OCI-LY1 (cell line): Measurements from ENCODE around the gene RETSAT.
"Not testable (repeated sequence)": the region's sequence is repeated elsewhere in the genome, so short reads cannot be mapped to it uniquely, and the experiment has no call there.

Experiments used
- H2AFZ ChIP-seq: fragments of 200-600 bp; sonication (generic), shearing (Covaris generic); 2 replicates; pipeline ENCODE4 v1.6.0; 2014; ENCODE audit warnings: antibody characterized with exemption, mild to moderate bottlenecking, low read length
- H3F3A ChIP-seq: fragments of 200-600 bp; sonication (generic), shearing (Covaris generic); 2 replicates; pipeline ENCODE4 v1.6.0; 2014; ENCODE audit warnings: mild to moderate bottlenecking, antibody characterized with exemption, low read length, moderate library complexity; ENCODE audit not compliant: insufficient read depth
- H3K27ac ChIP-seq: fragments of 200-600 bp; sonication (generic); 2 replicates; pipeline ENCODE4 v1.5.1; 2014; ENCODE audit warnings: low read length, mixed run types, mild to moderate bottlenecking, low read depth; ENCODE audit not compliant: poor library complexity, severe bottlenecking
- H3K27me3 ChIP-seq: fragments of 200-600 bp; sonication (generic); 2 replicates; pipeline ENCODE4 v1.6.0; 2014; ENCODE audit warnings: antibody characterized with exemption, mild to moderate bottlenecking, low read length, moderate library complexity; ENCODE audit not compliant: insufficient read depth
- H3K36me3 ChIP-seq: fragments of 200-600 bp; sonication (generic); 2 replicates; pipeline ENCODE4 v1.6.1; 2014; ENCODE audit warnings: mild to moderate bottlenecking, antibody characterized with exemption, low read length, moderate library complexity, mixed read lengths; ENCODE audit not compliant: insufficient read depth
- H3K4me1 ChIP-seq: fragments of 200-600 bp; sonication (generic); 2 replicates; pipeline ENCODE4 v1.5.1; 2014; ENCODE audit warnings: mild to moderate bottlenecking, low read length, moderate library complexity; ENCODE audit not compliant: insufficient read depth, severe bottlenecking
- H3K4me2 ChIP-seq: fragments of 200-600 bp; sonication (generic), shearing (Covaris generic); 2 replicates; pipeline ENCODE4 v1.6.1; 2014; ENCODE audit warnings: low read length
- H3K4me3 ChIP-seq: fragments of 200-600 bp; sonication (generic); 2 replicates; pipeline ENCODE4 v1.5.1; 2014; ENCODE audit warnings: low read length, low read depth, mild to moderate bottlenecking, mixed read lengths; ENCODE audit not compliant: poor library complexity, severe bottlenecking
- H3K79me2 ChIP-seq: fragments of 200-600 bp; shearing (Covaris generic); 2 replicates; pipeline ENCODE4 v1.6.1; 2016; ENCODE audit warnings: mixed run types, low read length, mixed read lengths; ENCODE audit not compliant: insufficient read depth
- H3K9ac ChIP-seq: fragments of 200-600 bp; sonication (generic), shearing (Covaris generic); 2 replicates; pipeline ENCODE4 v1.6.1; 2014; ENCODE audit warnings: mild to moderate bottlenecking, low read length, mixed read lengths
- H3K9me2 ChIP-seq: fragments of 200-600 bp; sonication (generic), shearing (Covaris generic); 2 replicates; pipeline ENCODE4 v1.6.1; 2014; ENCODE audit warnings: low read depth, mild to moderate bottlenecking, low read length, mixed read lengths
- H3K9me3 ChIP-seq: fragments of 200-600 bp; shearing (Covaris generic); 2 replicates; pipeline ENCODE4 v1.6.1; 2014; ENCODE audit warnings: low read length, mixed read lengths
- H4K20me1 ChIP-seq: fragments of 200-600 bp; sonication (generic), shearing (Covaris generic); 2 replicates; pipeline ENCODE4 v1.6.0; 2016; ENCODE audit warnings: mild to moderate bottlenecking, low read length; ENCODE audit not compliant: insufficient read depth
- EZH2 ChIP-seq: fragments of 200-600 bp; sonication (generic), shearing (Covaris generic); IDR thresholded peaks from 2 replicates; pipeline ENCODE4 v1.8.0; 2017; ENCODE audit warnings: borderline replicate concordance, mixed run types, mild to moderate bottlenecking, antibody characterized with exemption, low read length, moderate library complexity, mixed read lengths
- TF ChIP-seq, protein P1 (sequence below): fragments of 200-600 bp; sonication (generic), shearing (Covaris generic); IDR thresholded peaks from 2 replicates; pipeline ENCODE4 v1.5.1; 2017; ENCODE audit warnings: mild to moderate bottlenecking, antibody characterized with exemption, low read length, moderate library complexity, mixed read lengths

Gene RETSAT

DNA sequence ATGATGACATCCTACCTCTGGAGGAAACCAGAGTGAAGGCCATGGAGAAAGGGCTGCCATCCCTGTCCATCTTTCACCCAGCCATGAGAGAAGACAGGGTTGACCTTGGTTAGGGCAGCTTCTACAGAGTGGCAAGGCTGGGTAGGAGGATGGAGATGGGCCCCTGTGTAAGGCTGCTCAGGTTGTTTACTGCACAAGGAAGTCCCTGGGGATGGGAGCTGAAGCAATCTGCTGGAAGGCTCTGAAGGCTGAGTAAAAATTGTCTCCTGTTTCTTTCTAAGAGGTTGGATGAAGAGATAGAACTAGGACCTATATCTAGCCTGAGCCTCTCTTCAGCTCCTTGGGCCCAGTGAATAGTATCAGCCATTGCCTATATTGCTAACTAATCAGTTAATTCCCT is 14.6 kb upstream of the RETSAT start:
- no peak overlapping the region for H3K27ac ChIP-seq
- H3K79me2 ChIP-seq, result no peaks in the 10 kb centered on the region
- no peaks in the 10 kb centered on the region; the same call in 1 of the 2 replicates for H3K36me3 ChIP-seq
- no peaks in the 10 kb centered on the region for H3K9me2 ChIP-seq
- no peaks in the 10 kb centered on the region for H4K20me1 ChIP-seq
- H3K4me3 ChIP-seq, result no peak overlapping the region
- H3K9ac ChIP-seq, result no peak overlapping the region
- H3F3A ChIP-seq, result no peaks in the 10 kb centered on the region
- TF ChIP-seq EZH2, result no peak
- TF ChIP-seq, protein P1, sequence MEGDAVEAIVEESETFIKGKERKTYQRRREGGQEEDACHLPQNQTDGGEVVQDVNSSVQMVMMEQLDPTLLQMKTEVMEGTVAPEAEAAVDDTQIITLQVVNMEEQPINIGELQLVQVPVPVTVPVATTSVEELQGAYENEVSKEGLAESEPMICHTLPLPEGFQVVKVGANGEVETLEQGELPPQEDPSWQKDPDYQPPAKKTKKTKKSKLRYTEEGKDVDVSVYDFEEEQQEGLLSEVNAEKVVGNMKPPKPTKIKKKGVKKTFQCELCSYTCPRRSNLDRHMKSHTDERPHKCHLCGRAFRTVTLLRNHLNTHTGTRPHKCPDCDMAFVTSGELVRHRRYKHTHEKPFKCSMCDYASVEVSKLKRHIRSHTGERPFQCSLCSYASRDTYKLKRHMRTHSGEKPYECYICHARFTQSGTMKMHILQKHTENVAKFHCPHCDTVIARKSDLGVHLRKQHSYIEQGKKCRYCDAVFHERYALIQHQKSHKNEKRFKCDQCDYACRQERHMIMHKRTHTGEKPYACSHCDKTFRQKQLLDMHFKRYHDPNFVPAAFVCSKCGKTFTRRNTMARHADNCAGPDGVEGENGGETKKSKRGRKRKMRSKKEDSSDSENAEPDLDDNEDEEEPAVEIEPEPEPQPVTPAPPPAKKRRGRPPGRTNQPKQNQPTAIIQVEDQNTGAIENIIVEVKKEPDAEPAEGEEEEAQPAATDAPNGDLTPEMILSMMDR, result no peak
- no peak overlapping the region for H3K4me2 ChIP-seq
- no peak overlapping the region for H2AFZ ChIP-seq
- no peaks in the 10 kb centered on the region for H3K4me1 ChIP-seq
- no peaks in the 10 kb centered on the region for H3K27me3 ChIP-seq
- H3K9me3 ChIP-seq, result no peaks in the 10 kb centered on the region

DNA sequence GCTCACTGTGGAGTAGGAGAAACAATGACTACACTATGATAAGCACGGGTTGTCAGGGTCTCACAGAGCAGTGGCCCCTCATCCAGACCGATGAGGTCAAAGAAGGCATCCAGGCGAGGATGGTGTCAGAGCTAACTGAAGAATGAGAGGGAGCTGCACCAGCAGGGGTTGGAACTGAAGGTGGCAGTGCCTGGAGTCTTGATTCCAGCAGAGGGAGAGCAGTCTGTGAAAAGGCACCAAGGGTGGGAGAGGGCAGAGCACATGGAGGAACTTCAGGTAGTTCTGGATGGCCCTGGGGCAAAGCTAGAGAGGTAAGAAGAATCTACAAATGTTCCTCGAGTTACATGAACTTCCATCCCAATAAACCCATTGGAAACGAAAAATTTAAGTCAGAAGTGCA is 12.9 kb upstream of the RETSAT start:
- Histone ChIP-seq H3K36me3 (peaks cover 13% of the 10 kb centered on the region), H3F3A (no peaks in the 10 kb centered on the region), H4K20me1 (no peaks in the 10 kb centered on the region), H2AFZ (no peak overlapping the region), H3K9me2 (no peaks in the 10 kb centered on the region), H3K4me3 (no peak overlapping the region), H3K9ac (no peak overlapping the region), H3K79me2 (no peaks in the 10 kb centered on the region), H3K27me3 (no peaks in the 10 kb centered on the region), H3K4me1 (no peaks in the 10 kb centered on the region), H3K27ac (no peak overlapping the region), H3K4me2 (no peak overlapping the region), H3K9me3 (no peaks in the 10 kb centered on the region)
- no peak for TF ChIP-seq EZH2
- TF ChIP-seq, protein P1, result no peak

DNA sequence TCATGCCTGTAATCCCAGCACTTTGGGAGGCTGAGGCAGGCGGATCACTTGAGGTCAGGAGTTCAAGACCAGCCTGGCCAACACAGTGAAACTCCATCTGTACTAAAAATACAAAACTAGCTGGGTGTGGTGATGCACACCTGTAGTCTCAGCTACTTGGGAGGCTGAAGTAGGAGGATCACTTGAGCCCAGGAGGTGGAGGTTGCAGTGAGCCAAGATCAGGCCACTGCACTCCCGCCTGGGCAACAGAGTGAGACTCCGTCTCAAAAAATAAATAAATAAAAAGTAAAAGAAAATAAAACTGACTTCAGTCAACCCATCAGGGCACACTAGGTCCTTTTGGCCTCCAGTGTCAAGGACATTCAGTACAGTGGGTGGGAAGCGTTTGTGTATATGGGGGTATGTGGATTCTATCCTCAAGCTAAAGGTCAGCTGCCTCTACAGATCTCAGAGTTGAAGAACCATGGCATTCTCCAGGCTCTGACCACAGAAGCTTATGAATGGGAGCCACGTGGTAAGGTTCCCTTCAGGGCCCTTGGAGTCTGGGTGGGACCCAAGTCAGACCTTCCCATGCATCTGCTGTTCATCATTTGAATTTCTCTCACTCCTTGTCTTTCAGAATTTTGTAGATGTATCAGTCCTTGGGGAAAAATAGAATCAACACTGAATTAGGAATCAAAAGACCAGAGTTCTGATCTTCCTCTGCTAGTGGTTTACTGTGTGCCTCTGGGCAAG is 8.5 kb upstream of the RETSAT start:
- H3K27me3 ChIP-seq, H3K4me3 ChIP-seq, H4K20me1 ChIP-seq, H3K9me2 ChIP-seq, H3K79me2 ChIP-seq, H3K9ac ChIP-seq, H3K4me2 ChIP-seq, H3F3A ChIP-seq, H3K9me3 ChIP-seq, H2AFZ ChIP-seq, H3K27ac ChIP-seq, H3K4me1 ChIP-seq: not testable (repeated sequence)
- H3K36me3 ChIP-seq, result peaks cover 31% of the 10 kb centered on the region

DNA sequence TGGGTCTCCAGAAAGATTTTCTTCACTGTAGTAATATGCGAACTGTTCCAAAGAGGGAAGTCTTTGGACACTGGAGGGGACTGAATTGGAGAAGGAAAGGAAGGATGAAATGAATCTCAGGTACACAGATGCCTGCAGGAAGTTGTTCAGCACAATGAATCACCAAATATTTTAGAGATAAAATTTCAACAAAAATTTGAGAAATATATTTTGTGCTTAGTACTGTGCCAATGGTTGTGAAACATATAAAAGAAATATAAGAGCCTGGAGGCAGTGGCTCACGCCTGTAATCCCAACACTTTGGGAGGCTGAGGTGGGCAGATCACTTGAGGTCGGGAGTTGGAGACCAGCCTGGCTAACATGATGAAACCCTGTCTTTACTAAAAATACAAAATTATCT is 3.4 kb upstream of the RETSAT start:
- no peak for TF ChIP-seq EZH2
- TF ChIP-seq, protein P1, result no peak
- H3K36me3 ChIP-seq, result peaks cover 34% of the 10 kb centered on the region

More for the DNA sequence above, 3.4 kb upstream of the RETSAT start:
- H3K27ac ChIP-seq, result no peak overlapping the region
- H2AFZ ChIP-seq, result no peak overlapping the region
- no peak overlapping the region for H3K9ac ChIP-seq
- no peaks in the 10 kb centered on the region for H3K79me2 ChIP-seq
- H4K20me1 ChIP-seq, result no peaks in the 10 kb centered on the region
- no peaks in the 10 kb centered on the region for H3K9me3 ChIP-seq
- no peak overlapping the region for H3K4me3 ChIP-seq
- no peak overlapping the region for H3K4me2 ChIP-seq
- no peaks in the 10 kb centered on the region for H3K9me2 ChIP-seq
- H3K4me1 ChIP-seq, result peaks cover 24% of the 10 kb centered on the region
- no peaks in the 10 kb centered on the region for H3K27me3 ChIP-seq
- H3F3A ChIP-seq, result no peaks in the 10 kb centered on the region
